ENCODE measurements around the gene RFC2. TPM values are rescaled to one million over a fixed set of nuclear protein-coding genes. Genes with fewer than 3 reads are reported as not detected.
A peak's percentile ranks its signal among the peaks of the same experiment; 100 is the strongest.

The RFC2 gene
- total and polyA plus RNA-seq, 10 of the 15 experiments (the other 5 are each of a cell fraction or from before 2014, with no cell fraction given): 25.8 to 145 (median 90.9) TPM

- TF ChIP-seq CEBPZ (IDR thresholded peaks at IDR 0.05; ENCODE audit: low read depth, low read length): no peak
- peak; percentile 30 for TF ChIP-seq RELA (IDR thresholded peaks at IDR 0.05; ENCODE audit: borderline replicate concordance, partially characterized antibody)
- peak; percentile 55 for TF ChIP-seq DPF2 (IDR thresholded peaks at IDR 0.05)
- no peak for TF ChIP-seq PBX3 (IDR thresholded peaks at IDR 0.05; ENCODE audit: insufficient replicate concordance, low read depth, low read length)
- no peak for TF ChIP-seq CBX3 (IDR thresholded peaks at IDR 0.05; ENCODE audit: borderline replicate concordance, low read depth)
- no peak for TF ChIP-seq CBX5 (IDR thresholded peaks at IDR 0.05; ENCODE audit: low read depth)
- no peak for TF ChIP-seq ESRRA (IDR thresholded peaks at IDR 0.05; ENCODE audit: low read length)
- TF ChIP-seq LARP7 (IDR thresholded peaks at IDR 0.05): peak; percentile 74
- TF ChIP-seq IKZF1 (conservative IDR thresholded peaks at IDR 0.05): peak; percentile 67
- no peak for TF ChIP-seq ZNF384 (IDR thresholded peaks at IDR 0.05; ENCODE audit: borderline replicate concordance, low read depth, low read length)
- TF ChIP-seq USF1 (IDR thresholded peaks at IDR 0.05; ENCODE audit: borderline replicate concordance, extremely low read length, insufficient read depth, low read depth, low read length): no peak
- TF ChIP-seq PKNOX1 (IDR thresholded peaks at IDR 0.05): no peak
- TF ChIP-seq ETV6 (conservative IDR thresholded peaks at IDR 0.05 in 1 of 2, IDR thresholded peaks at IDR 0.05 in 1 of 2; ENCODE audit: borderline replicate concordance in 1 of 2, low read depth in 1 of 2): no peak
- no peak for TF ChIP-seq ZBTB4 (CRISPR knock-in tag; IDR thresholded peaks at IDR 0.05)
- TF ChIP-seq EZH2 (IDR thresholded peaks at IDR 0.05; ENCODE audit: borderline replicate concordance, control insufficient read depth, low read depth, low read length): no peak
- TF ChIP-seq CBFB (IDR thresholded peaks at IDR 0.05; ENCODE audit: low read depth): no peak; the same call in 1 of the 2 replicates
- no peak for TF ChIP-seq TCF7 (IDR thresholded peaks at IDR 0.05; ENCODE audit: borderline replicate concordance)
- no peak for TF ChIP-seq ZNF274 (IDR thresholded peaks at IDR 0.05; ENCODE audit: insufficient read depth, insufficient read length)
Measured at GRCh38 chr7:74206589-74207120, 47.5 kb downstream of the RFC2 start (continued).
